Spleen (tissue), 11 donors: Measurements from ENCODE around the gene MRTFB. TPM values are rescaled to one million over a fixed set of nuclear protein-coding genes. Genes with fewer than 3 reads are reported as not detected.
"Not testable (repeated sequence)": the region's sequence is repeated elsewhere in the genome, so short reads cannot be mapped to it uniquely, and the experiment has no call there.

Experiments used
- DNase-seq: peaks from one replicate; pipeline ENCODE4 v3.0.0-alpha.2; 2020
- H3K27ac ChIP-seq, 8 donors: fragments of 200-600 bp; sonication (generic) in 7 of 8; 1 replicate in 4 of 8; 2 replicates in 4 of 8; pipeline versions ENCODE4 v1.5.0 to v1.8.0; 2016 to 2021; ENCODE audit warnings: inconsistent platforms in 4 of 8, mild to moderate bottlenecking in 4 of 8, moderate library complexity in 1 of 8
- H3K27me3 ChIP-seq, 7 donors: fragments of 200-600 bp; sonication (generic) in 6 of 7; replicated peaks in 1 of 7; 1 replicate in 4 of 7; 2 replicates in 3 of 7; pipeline versions ENCODE4 v1.5.0 to v1.8.0; 2016 to 2021; ENCODE audit warnings: inconsistent platforms in 3 of 7, mild to moderate bottlenecking in 1 of 7
- H3K36me3 ChIP-seq, 6 donors: fragments of 200-600 bp; sonication (generic) in 5 of 6; 1 replicate in 4 of 6; 2 replicates in 2 of 6; pipeline versions ENCODE4 v1.5.0 to v1.8.0; 2016 to 2021; ENCODE audit warnings: inconsistent platforms in 2 of 6
- H3K4me1 ChIP-seq, 6 donors: fragments of 200-600 bp; sonication (generic) in 5 of 6; 1 replicate in 3 of 6; 2 replicates in 3 of 6; pipeline versions ENCODE4 v1.5.0 to v1.8.0; 2016 to 2021; ENCODE audit warnings: inconsistent platforms in 3 of 6
- H3K4me3 ChIP-seq, 8 donors: fragments of 200-600 bp; sonication (generic) in 7 of 8; 1 replicate in 4 of 8; 2 replicates in 4 of 8; pipeline versions ENCODE4 v1.5.0 to v1.8.0; 2016 to 2021; ENCODE audit warnings: inconsistent platforms in 4 of 8, mild to moderate bottlenecking in 4 of 8, moderate library complexity in 2 of 8
- H3K9me3 ChIP-seq, 8 donors: fragments of 200-600 bp; sonication (generic) in 7 of 8; 1 replicate in 4 of 8; 2 replicates in 4 of 8; pipeline versions ENCODE4 v1.5.0 to v1.8.0; 2016 to 2021; ENCODE audit warnings: inconsistent platforms in 4 of 8
- POLR2A ChIP-seq, 3 donors: fragments of 450-650 bp; IDR thresholded peaks; one replicate each; pipeline ENCODE4 v1.5.1; 2017; ENCODE audit warnings: antibody characterized with exemption in 3 of 3, mild to moderate bottlenecking in 1 of 3
- POLR2AphosphoS5 ChIP-seq, 3 donors: sonication (generic); formaldehyde crosslinking; IDR thresholded peaks; one replicate each; pipeline ENCODE4 v1.5.1; 2017; ENCODE audit warnings: antibody characterized with exemption in 3 of 3
- WGBS, 5 donors: extraction: QIAGEN DNeasy Blood & Tissue Kit in 3 of 5; methylation state at CpG; one replicate each; pipeline versions ENCODE4 v1.1.5 to v1.1.7; 2013 to 2018; 5-methylcytosine and 5-hydroxymethylcytosine counted together
- intact Hi-C: fragments of 100-400 bp; cut with DNase I; formaldehyde crosslinking; loops from one replicate; pipeline ENCODE4 v1.15.0; 2023; ENCODE audit warnings: low total_unique reads
- polyA plus RNA-seq, 3 donors: library from polyadenylated mRNA; stranded (reverse); fragments of 200-250 nt; gene quantifications; one replicate each; pipeline ENCODE4 v1.2.1, GENCODE V29; 2013
- total RNA-seq, 7 donors: library from RNA; depleted of rRNA in 3 of 7; stranded (reverse); fragments of >200 nt in 3 of 7; fragmentation: NEBNext Ultra II Directional in 4 of 7; extraction: Animal tissue kit (Norgen Biotek cat#: 25700) in 4 of 7; gene quantifications; one replicate each; pipeline versions ENCODE4 v1.1.0 to v1.2.1, GENCODE V29; 2016 to 2021
- TF ChIP-seq, protein P1 (sequence below), 11 experiments: fragments of 200-600 bp in 7 of 11; fragments of 450-650 bp in 4 of 11; sonication (generic) in 4 of 11; IDR thresholded peaks in 8 of 11; conservative IDR thresholded peaks in 3 of 11; 1 replicate in 7 of 11; 2 replicates in 4 of 11; pipeline versions ENCODE4 v1.4.0 to v1.8.0; 2016 to 2021; ENCODE audit warnings: antibody characterized with exemption in 11 of 11, inconsistent platforms in 4 of 11, mild to moderate bottlenecking in 1 of 11
- donor health status: healthy with polysubstance abuse.
- donor health status: DM: no; HTN: no; CAD: no; lungs with moderate emphysema.
- donor health status: DM: no; HTN: no; CAD: no.
- donor health status: Bipolar disorder and iron deficiency.
- donor health status: healthy.
- donor health status: DM: no; HTN: no; CAD: no.
- donor health status: DM: yes; HTN: yes; CAD: no.

The MRTFB gene
- total and polyA plus RNA-seq, 10 donors = 2.3 to 39.3 (median 29.9) TPM

GRCh38 chr16:14119799-14120198, 48.7 kb downstream of the MRTFB start:
- H3K4me1 ChIP-seq = peaks cover 0 to 20% (median 8%) of the 10 kb centered on the region in 6 donors
- no peaks in the 10 kb centered on the region for H3K27me3 ChIP-seq
- H3K27ac ChIP-seq = no peak overlapping the region
- WGBS, 5 donors = 94 to 98% (median 95%) methylated on average over 4 of the region's 4 CpGs
- no peak overlapping the region for H3K4me3 ChIP-seq
- intact Hi-C loops = no loop called here
- DNase-seq = no peak
- TF ChIP-seq, protein P1, sequence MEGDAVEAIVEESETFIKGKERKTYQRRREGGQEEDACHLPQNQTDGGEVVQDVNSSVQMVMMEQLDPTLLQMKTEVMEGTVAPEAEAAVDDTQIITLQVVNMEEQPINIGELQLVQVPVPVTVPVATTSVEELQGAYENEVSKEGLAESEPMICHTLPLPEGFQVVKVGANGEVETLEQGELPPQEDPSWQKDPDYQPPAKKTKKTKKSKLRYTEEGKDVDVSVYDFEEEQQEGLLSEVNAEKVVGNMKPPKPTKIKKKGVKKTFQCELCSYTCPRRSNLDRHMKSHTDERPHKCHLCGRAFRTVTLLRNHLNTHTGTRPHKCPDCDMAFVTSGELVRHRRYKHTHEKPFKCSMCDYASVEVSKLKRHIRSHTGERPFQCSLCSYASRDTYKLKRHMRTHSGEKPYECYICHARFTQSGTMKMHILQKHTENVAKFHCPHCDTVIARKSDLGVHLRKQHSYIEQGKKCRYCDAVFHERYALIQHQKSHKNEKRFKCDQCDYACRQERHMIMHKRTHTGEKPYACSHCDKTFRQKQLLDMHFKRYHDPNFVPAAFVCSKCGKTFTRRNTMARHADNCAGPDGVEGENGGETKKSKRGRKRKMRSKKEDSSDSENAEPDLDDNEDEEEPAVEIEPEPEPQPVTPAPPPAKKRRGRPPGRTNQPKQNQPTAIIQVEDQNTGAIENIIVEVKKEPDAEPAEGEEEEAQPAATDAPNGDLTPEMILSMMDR (IDR thresholded peaks at IDR 0.05 in 8 of 11, conservative IDR thresholded peaks at IDR 0.05 in 3 of 11) = no peak
- TF ChIP-seq POLR2A (IDR thresholded peaks at IDR 0.05) = no peak
- no peak for TF ChIP-seq POLR2AphosphoS5 (IDR thresholded peaks at IDR 0.05)
- H3K36me3 ChIP-seq = no peaks in the 10 kb centered on the region
- H3K9me3 ChIP-seq = peaks cover 0 to 9% (median 2%) of the 10 kb centered on the region in 8 donors

DNA sequence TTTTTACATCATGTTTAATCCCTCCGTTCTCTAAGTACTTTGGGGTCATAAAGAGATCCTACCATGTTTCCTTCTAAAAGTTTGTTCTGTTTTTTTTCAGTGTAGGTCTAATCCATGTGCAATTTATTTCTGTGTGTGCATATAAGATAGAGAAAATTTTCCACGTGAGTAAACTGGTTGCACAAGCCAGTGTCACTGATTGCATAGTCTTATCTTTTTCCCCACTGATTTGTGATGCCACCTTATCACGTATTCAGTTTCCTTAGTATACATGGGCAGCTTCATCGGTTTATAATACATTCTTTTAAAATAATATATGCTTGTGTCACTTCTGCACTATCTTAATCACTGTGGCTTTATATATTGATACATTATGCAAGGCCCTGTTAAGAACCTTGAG, 49.2 kb downstream of the MRTFB start:
- no peak for TF ChIP-seq POLR2A (IDR thresholded peaks at IDR 0.05)
- TF ChIP-seq POLR2AphosphoS5 (IDR thresholded peaks at IDR 0.05) = no peak
- TF ChIP-seq, protein P1 (IDR thresholded peaks at IDR 0.05 in 8 of 11, conservative IDR thresholded peaks at IDR 0.05 in 3 of 11) = no peak
- no peak overlapping the region for H3K4me3 ChIP-seq
- no peak overlapping the region for H3K27ac ChIP-seq
- intact Hi-C loops = no loop called here
- no peaks in the 10 kb centered on the region for H3K27me3 ChIP-seq
- peaks cover 0 to 9% (median 2%) of the 10 kb centered on the region in 8 donors for H3K9me3 ChIP-seq
- no peak for DNase-seq
- WGBS, 5 donors = 66 to 94% (median 89%) methylated on average over 4 of the region's 4 CpGs
- H3K36me3 ChIP-seq = no peaks in the 10 kb centered on the region
- peaks cover 0 to 25% (median 8%) of the 10 kb centered on the region in 6 donors for H3K4me1 ChIP-seq

- intact Hi-C loops = no loop called here
- Histone ChIP-seq H3K4me1 (peaks cover 0 to 33% (median 8%) of the 10 kb centered on the region in 6 donors), H3K36me3 (no peaks in the 10 kb centered on the region), H3K27ac (no peak overlapping the region), H3K27me3 (no peaks in the 10 kb centered on the region), H3K9me3 (peaks cover 0 to 9% (median 2%) of the 10 kb centered on the region in 8 donors), H3K4me3 (no peak overlapping the region)
- TF ChIP-seq, protein P1 (IDR thresholded peaks at IDR 0.05 in 8 of 11, conservative IDR thresholded peaks at IDR 0.05 in 3 of 11) = no peak
- TF ChIP-seq POLR2A (IDR thresholded peaks at IDR 0.05) = no peak
- no peak for TF ChIP-seq POLR2AphosphoS5 (IDR thresholded peaks at IDR 0.05)
- 32 to 53% (median 40%) methylated on average over 2 of the region's 2 CpGs for WGBS, 5 donors
- DNase-seq = no peak
These were observed 50.0 kb downstream of the MRTFB start for GRCh38 chr16:14121142-14121541.

- intact Hi-C loops = no loop called here
- no peaks in the 10 kb centered on the region for H3K36me3 ChIP-seq
- H3K9me3 ChIP-seq = peaks cover 0 to 9% (median 2%) of the 10 kb centered on the region in 8 donors
- TF ChIP-seq POLR2AphosphoS5 (IDR thresholded peaks at IDR 0.05) = no peak
- TF ChIP-seq, protein P1 (IDR thresholded peaks at IDR 0.05 in 8 of 11, conservative IDR thresholded peaks at IDR 0.05 in 3 of 11) = no peak
- TF ChIP-seq POLR2A (IDR thresholded peaks at IDR 0.05) = no peak
- no peak overlapping the region for H3K4me3 ChIP-seq
- no peaks in the 10 kb centered on the region for H3K27me3 ChIP-seq
- 82 to 94% (median 91%) methylated on average over 3 of the region's 3 CpGs for whole genome bisulfite sequencing, 5 donors
- no peak for DNase-seq
- H3K4me1 ChIP-seq = peaks cover 0 to 35% (median 8%) of the 10 kb centered on the region in 6 donors
- H3K27ac ChIP-seq = no peak overlapping the region
These were observed 50.8 kb downstream of the MRTFB start for GRCh38 chr16:14121872-14122271.

DNA sequence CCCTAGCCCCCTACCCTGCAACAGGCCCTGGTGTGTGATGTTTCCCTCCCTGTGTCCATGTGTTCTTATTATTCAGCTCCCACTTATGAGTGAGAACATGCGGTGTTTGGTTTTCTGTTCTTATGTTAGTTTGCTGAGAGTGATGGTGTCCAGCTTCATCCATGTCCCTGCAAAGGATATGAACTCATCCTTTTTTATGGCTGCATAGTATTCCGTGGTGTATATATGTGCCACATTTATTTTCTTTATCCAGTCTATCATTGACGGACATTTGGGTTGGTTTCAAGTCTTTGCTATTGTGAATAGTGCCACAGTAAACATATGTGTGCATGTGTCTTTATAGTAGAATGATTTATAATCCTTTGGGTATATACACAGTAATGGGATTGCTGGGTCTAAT, 51.3 kb downstream of the MRTFB start:
- 97 to 99% (median 98%) methylated on average over 3 of the region's 3 CpGs for WGBS, 5 donors
- H3K4me1 ChIP-seq = peaks cover 0 to 35% (median 8%) of the 10 kb centered on the region in 6 donors
- H3K27ac ChIP-seq, H3K36me3 ChIP-seq, DNase-seq, intact Hi-C loops, H3K9me3 ChIP-seq, H3K27me3 ChIP-seq, H3K4me3 ChIP-seq: not testable (repeated sequence)
